HG03103 (cell line): ENCODE results near the gene ZBTB1.
A peak's percentile ranks its signal among the peaks of the same experiment; 100 is the strongest.
"Not testable (repeated sequence)": the region's sequence is repeated elsewhere in the genome, so short reads cannot be mapped to it uniquely, and the experiment has no call there.

Experiments
- ATAC-seq: cut with Tn5 transposase; IDR thresholded peaks from one replicate; pipeline ENCODE4 v1.9.1; 2021; ENCODE audit warnings: low read depth; ENCODE audit not compliant: unreplicated experiment

ZBTB1 gene

GRCh38 chr14:64495252-64495651 lies 9.3 kb upstream of the ZBTB1 start:
- ATAC-seq: no peak

- ATAC-seq: no peak
Observed at GRCh38 chr14:64496764-64497163, 7.8 kb upstream of the ZBTB1 start.

- ATAC-seq: no peak
Observed at GRCh38 chr14:64500088-64500487, 4.5 kb upstream of the ZBTB1 start.

GRCh38 chr14:64501411-64502171 lies 3.0 kb upstream of the ZBTB1 start:
- no peak for ATAC-seq

- ATAC-seq: no peak
Observed at GRCh38 chr14:64502456-64502855, 2.1 kb upstream of the ZBTB1 start.

GRCh38 chr14:64502887-64503433 lies 1.6 kb upstream of the ZBTB1 start:
- peak; percentile 1 for ATAC-seq

- ATAC-seq: peak; percentile 52
Observed at GRCh38 chr14:64503434-64504309, 898 bp upstream of the ZBTB1 start, which contains the start of gene ZBTB25. Gene ZBTB25, minus strand, starts transcription at chr14:64503838. Its CDS starts 13,305 bp downstream, at chr14:64490533.

GRCh38 chr14:64504897-64505794 lies 576 bp downstream of the ZBTB1 start:
- ATAC-seq: peak; percentile 31

GRCh38 chr14:64506721-64507120 lies 2.2 kb downstream of the ZBTB1 start:
- no peak for ATAC-seq

- ATAC-seq: no peak
Observed at GRCh38 chr14:64507376-64508156, 3.0 kb downstream of the ZBTB1 start.

- ATAC-seq: no peak
Observed at GRCh38 chr14:64508215-64508776, 3.7 kb downstream of the ZBTB1 start.

GRCh38 chr14:64509036-64509435 lies 4.5 kb downstream of the ZBTB1 start:
- ATAC-seq: no peak

- ATAC-seq: no peak
Observed at GRCh38 chr14:64510825-64511671, 6.5 kb downstream of the ZBTB1 start.

GRCh38 chr14:64513271-64513670 lies 8.7 kb downstream of the ZBTB1 start:
- ATAC-seq: no peak

- no peak for ATAC-seq
Observed at GRCh38 chr14:64515053-64515452, 10.5 kb downstream of the ZBTB1 start.

GRCh38 chr14:64516969-64517368 lies 12.4 kb downstream of the ZBTB1 start:
- no peak for ATAC-seq

GRCh38 chr14:64517667-64518066 lies 13.1 kb downstream of the ZBTB1 start:
- not testable (repeated sequence) for ATAC-seq

- no peak for ATAC-seq
Observed at GRCh38 chr14:64518229-64518628, 13.7 kb downstream of the ZBTB1 start.
